HUES64 (cell line): ENCODE results near the gene GOLGA6C.
"Not testable (repeated sequence)": the region's sequence is repeated elsewhere in the genome, so short reads cannot be mapped to it uniquely, and the experiment has no call there.

Source experiments
- H3K27ac ChIP-seq: 2 replicates; pipeline ENCODE4 v1.7.0; 2013; ENCODE audit warnings: low read depth, low read length, inconsistent platforms
- H3K27me3 ChIP-seq: 2 replicates; pipeline ENCODE4 v1.6.1; 2013; ENCODE audit warnings: mild to moderate bottlenecking, low read length; ENCODE audit not compliant: insufficient read depth
- H3K36me3 ChIP-seq: 2 replicates; pipeline ENCODE4 v1.6.1; 2013; ENCODE audit warnings: mild to moderate bottlenecking, low read length; ENCODE audit not compliant: insufficient read depth
- H3K4me1 ChIP-seq: 2 replicates; pipeline ENCODE4 v1.6.1; 2013; ENCODE audit warnings: mild to moderate bottlenecking, low read length, moderate library complexity; ENCODE audit not compliant: insufficient read depth
- H3K4me3 ChIP-seq: 2 replicates; pipeline ENCODE4 v1.5.1; 2013; ENCODE audit warnings: mild to moderate bottlenecking, low read length, moderate library complexity
- H3K9ac ChIP-seq: 2 replicates; pipeline ENCODE4 v1.6.1; 2013; ENCODE audit warnings: mild to moderate bottlenecking, low read depth, low read length
- H3K9me3 ChIP-seq: 2 replicates; pipeline ENCODE4 v1.6.1; 2013; ENCODE audit warnings: low read depth, low read length; ENCODE audit not compliant: insufficient read depth
- WGBS: fragments of 150-250, 120-280 bp; methylation state at CpG from one replicate; pipeline ENCODE4 v1.1.7; 2013; ENCODE audit warnings: missing lambda C conversion rate; 5-methylcytosine and 5-hydroxymethylcytosine counted together

GOLGA6C gene

DNA sequence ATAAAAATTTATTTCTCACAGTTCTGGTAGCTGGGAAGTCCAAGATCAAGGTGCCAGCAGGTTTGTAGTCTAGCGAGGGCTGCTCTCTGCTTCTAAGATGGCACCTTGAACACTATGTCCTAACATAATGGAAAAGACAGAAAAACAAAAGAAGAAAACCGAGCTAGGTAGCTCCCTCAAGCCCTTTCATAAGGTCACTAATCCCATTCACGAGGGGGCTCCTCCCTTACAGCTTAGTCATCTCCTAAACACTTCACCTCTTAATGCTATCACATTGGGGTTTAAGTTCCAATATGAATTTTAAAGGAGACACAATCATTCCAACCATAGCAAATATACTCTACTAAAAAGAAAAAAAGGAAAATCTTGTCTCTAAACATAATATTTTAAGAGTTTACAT is 48.1 kb downstream of the GOLGA6C start:
- Histone ChIP-seq H3K27me3 (0 out of 2 replicates have a peak, but pooled peaks cover 4% of the 10 kb centered on the region), H3K4me3 (no peak overlapping the region), H3K27ac (no peak overlapping the region), H3K9ac (no peak overlapping the region), H3K9me3 (no peaks in the 10 kb centered on the region), H3K36me3 (no peaks in the 10 kb centered on the region), H3K4me1 (no peaks in the 10 kb centered on the region)
- 84% methylated on average over 3 of the region's 3 CpGs for whole genome bisulfite sequencing

DNA sequence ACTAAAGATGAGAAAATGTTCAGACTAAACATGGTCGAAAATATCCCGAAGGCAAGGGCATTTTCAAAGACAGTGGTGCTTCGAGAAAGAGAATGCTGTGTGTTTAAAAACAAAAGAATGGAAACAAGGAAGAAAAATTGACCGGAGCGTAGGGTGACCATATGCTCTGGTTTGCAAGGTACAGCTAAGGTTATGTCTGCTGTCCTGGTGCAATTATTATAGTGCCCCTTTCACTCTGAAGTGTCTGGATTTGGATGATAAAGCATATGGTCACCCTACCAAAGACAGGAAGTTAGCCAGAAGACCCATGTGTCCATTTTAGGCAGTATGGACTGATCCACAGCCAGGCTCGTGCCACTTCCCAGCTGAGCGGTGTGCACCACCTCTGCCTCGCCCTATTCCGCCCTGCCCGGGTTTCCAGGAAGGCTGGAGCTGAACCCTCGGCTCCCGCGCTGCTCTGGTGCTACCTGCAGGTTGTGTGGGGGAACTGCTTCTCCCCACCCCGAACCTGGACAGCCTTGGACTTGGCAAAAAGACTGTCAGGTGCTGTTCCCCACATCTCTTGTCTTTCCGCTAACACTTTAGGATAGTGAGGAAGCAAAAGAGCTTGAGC is 49.8 kb downstream of the GOLGA6C start:
- Histone ChIP-seq H3K9ac (no peak overlapping the region), H3K27me3 (0 out of 2 replicates have a peak, but pooled peaks cover 5% of the 10 kb centered on the region), H3K9me3 (no peaks in the 10 kb centered on the region), H3K36me3 (no peaks in the 10 kb centered on the region), H3K4me1 (no peaks in the 10 kb centered on the region), H3K4me3 (no peak overlapping the region), H3K27ac (no peak overlapping the region)
- WGBS = 44% methylated on average over 15 of the region's 15 CpGs

DNA sequence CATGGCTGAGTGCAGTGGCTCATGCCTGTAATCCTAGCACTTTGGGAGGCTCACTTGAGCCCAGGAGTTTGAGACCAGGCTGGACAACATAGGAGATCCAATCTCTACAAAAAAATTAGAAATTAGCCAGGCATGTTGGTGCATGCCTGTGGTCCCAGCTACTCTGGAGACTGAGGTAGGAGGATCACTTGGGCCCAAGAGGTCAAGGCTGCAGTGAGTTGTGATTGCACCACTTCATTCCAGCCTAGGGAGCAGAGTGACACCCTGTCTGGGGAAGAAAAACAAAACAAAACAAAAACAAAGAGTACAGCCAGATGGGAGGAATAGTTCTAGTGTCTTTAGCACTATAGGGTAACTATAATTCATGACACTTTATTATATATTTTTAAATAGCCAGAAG is 51.6 kb downstream of the GOLGA6C start:
- H3K27ac ChIP-seq = no peak overlapping the region
- no peaks in the 10 kb centered on the region for H3K36me3 ChIP-seq
- no peaks in the 10 kb centered on the region for H3K4me1 ChIP-seq
- no peaks in the 10 kb centered on the region for H3K9me3 ChIP-seq
- H3K9ac ChIP-seq = no peak overlapping the region
- H3K27me3 ChIP-seq = 0 out of 2 replicates have a peak, but pooled peaks cover 5% of the 10 kb centered on the region
- H3K4me3 ChIP-seq = no peak overlapping the region

DNA sequence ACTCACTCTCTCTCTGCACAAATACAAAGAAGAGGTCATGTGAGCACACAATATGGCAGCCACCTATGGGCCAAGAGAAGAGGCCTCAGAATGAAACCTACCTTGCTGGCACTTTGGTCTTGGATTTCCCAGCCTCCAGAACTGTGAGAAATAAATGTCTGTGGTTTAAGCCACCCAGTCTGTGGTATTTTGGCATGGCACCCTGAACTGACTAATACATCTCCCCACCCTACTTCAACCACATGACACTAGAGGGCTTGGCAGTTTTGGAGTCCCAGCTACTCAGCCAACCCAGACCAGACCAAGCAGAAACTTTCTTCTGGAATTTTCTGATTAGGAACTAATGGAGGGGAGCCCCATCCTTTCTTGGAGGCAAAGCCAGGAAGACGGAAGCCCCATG is 54.4 kb downstream of the GOLGA6C start:
- H3K9ac ChIP-seq, H3K9me3 ChIP-seq, H3K4me3 ChIP-seq, H3K36me3 ChIP-seq, H3K4me1 ChIP-seq, H3K27me3 ChIP-seq, H3K27ac ChIP-seq: not testable (repeated sequence)
- 100% methylated on average over 1 of the region's 1 CpG for WGBS

DNA sequence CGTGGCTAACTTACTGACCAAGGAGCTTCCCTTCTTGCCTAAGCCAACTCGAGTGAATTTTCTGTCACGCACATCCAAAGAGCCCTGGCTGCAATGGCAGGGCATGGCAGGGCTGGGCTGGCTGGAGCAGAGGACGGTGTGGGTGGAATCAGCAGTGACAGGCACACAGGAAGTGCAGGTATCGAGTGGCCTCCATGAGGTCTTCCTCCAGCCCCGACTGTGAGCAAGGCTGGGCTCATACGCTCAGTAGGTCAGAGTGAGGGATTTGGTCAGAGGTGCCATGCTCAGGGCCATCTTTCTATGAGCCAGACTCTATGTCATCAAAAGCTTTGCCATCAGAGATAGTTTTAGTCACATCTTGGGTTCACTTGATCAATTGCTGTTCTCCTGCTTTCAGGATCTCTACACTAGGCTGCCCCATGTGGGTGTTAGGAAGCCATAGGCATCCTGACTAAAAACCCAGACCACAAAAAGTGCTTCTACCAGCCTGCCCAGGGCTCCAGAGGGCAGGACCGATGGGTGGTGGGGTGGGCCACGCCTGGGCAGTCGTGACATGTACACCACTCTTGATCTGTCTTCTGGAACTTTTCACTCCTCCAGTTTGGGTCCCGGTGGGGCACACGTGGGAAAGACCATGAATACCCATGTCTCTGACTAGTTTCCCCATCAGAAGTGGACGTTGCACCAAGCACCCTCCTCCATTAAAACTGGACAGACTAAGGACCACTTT is 55.1 kb downstream of the GOLGA6C start:
- no peak overlapping the region for H3K27ac ChIP-seq
- H3K4me1 ChIP-seq = no peaks in the 10 kb centered on the region
- no peak overlapping the region for H3K4me3 ChIP-seq
- H3K27me3 ChIP-seq = 0 out of 2 replicates have a peak, but pooled peaks cover 2% of the 10 kb centered on the region
- no peaks in the 10 kb centered on the region for H3K36me3 ChIP-seq
- no peaks in the 10 kb centered on the region for H3K9me3 ChIP-seq
- WGBS = 89% methylated on average over 13 of the region's 13 CpGs
- no peak overlapping the region for H3K9ac ChIP-seq

DNA sequence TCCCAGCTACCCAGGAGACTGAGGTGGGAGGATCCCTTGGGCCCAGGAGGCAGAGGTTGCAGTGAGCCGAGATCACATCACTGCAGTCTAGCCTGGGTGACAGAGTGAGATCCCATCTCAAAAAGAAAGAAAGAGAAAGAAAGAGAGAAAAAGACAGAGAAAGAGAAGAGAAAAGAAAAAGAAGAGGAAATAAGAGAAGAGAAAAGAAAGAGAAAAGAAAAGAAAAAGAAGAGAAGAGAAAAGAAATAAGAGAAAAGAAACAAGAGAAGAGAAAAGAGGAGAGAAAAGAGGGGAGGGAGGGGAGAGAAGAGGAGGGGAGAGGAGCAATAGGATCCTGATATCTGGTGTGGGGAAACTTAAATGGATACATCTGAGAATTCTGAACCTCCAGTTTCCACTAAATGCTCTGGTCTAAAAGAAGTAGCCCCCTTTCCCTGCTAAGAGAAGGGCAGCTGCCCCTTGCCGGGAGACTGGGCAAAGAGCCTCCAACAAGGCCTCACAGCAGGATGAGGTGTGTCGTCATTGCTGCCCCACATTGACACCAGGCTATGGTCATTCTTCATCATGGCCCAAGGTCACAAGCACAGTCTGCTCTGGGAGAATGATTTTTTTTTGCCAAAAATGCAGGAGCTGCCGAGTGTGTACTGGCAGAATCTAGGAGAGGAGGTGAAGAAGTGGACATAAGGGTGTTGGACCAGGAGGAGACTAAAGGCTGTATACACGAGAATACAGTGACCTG is 56.6 kb downstream of the GOLGA6C start:
- 87% methylated on average over 5 of the region's 5 CpGs for WGBS
- Histone ChIP-seq H3K4me1 (no peaks in the 10 kb centered on the region), H3K36me3 (no peaks in the 10 kb centered on the region), H3K27ac (no peak overlapping the region), H3K9ac (no peak overlapping the region), H3K27me3 (0 out of 2 replicates have a peak, but pooled peaks cover 2% of the 10 kb centered on the region), H3K9me3 (no peaks in the 10 kb centered on the region), H3K4me3 (no peak overlapping the region)

DNA sequence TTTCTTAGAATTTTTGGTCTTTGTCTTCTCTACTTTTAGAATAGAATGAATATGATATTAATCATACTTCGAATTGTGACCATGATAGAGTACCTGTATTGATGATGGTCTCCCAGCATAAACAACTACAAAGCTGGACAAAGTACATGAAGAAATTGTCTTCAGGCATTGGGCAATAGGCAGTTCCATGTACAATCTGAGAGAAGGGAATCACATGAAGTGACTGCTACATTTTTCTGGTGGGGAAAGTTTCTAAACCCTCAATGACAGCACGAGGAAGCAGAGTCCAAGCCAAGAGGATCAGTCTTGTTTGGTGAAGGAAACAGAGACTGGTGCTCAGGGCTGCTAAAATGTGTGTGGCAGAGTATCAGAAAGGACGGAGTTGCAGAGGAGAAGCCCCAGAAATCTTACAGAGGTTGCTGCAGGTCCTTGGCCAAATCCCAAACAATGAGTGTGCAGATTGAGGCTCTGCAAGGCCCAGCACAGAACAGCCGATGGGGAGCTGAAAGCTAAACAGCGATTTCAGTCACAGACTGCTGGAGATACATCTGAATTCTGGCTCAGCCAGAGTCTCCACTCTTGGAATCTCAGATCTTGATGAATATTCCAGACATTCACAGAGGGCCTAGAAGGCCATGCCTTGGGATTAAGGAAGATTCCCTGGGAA is 61.2 kb downstream of the GOLGA6C start:
- H3K4me3 ChIP-seq, H3K9ac ChIP-seq, H3K27ac ChIP-seq, H3K36me3 ChIP-seq, H3K9me3 ChIP-seq, H3K27me3 ChIP-seq, H3K4me1 ChIP-seq: not testable (repeated sequence)
- WGBS = 94% methylated on average over 5 of the region's 5 CpGs
